Ramos (cell line): ENCODE measurements around the gene UMAD1.

Source experiments
- in situ Hi-C: fragments of 300-500 bp; cut with MboI; formaldehyde crosslinking; loops from one replicate; pipeline ENCODE4 v1.14.3; 2022; ENCODE audit warnings: low sequenced_read_pairs; ENCODE audit not compliant: unreplicated experiment

The UMAD1 gene

DNA sequence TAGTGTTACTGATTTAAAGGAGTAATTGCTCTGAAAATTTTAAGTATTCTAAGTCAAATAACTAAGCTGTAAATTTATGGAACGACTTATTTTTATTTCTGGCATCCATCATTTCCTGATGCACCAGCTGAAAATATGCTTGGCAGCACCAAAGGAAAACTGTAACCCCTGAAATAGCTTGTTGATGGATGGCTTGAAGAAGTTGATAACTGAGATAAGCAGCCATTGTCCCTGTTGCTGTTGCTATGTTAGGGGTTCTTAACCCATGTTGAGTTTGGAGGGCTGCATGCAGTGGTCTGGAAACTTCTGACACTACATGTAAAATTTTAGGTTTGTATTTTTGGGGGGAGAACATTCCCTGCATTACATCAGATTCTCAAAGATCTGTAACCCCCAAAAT lies 47.2 kb downstream of the UMAD1 start:
- in situ Hi-C loops, result no loop called here

GRCh38 chr7:7688310-7688709 lies 47.8 kb downstream of the UMAD1 start:
- in situ Hi-C loops, result no loop called here

DNA sequence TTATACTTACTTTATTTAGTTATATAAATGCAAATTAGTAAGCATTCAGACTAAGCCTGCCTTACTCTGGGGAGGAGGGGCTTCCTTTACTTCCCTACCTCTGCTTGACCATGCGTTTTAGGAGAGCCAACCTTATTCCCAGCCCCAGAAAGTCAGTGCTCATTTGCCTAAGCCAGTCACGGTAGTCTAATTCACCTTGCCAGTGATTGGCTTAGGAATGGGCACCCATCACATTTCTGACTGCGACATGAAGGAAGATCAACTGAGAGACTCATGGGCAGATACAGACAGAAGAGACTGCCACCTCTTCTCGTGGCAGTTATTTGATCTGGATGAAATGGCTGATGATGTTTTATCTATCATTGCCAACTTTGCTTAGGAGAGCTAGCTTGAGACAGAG lies 48.4 kb downstream of the UMAD1 start:
- in situ Hi-C loops, result no loop called here

GRCh38 chr7:7693881-7694280 lies 53.3 kb downstream of the UMAD1 start:
- in situ Hi-C loops, result no loop called here

DNA sequence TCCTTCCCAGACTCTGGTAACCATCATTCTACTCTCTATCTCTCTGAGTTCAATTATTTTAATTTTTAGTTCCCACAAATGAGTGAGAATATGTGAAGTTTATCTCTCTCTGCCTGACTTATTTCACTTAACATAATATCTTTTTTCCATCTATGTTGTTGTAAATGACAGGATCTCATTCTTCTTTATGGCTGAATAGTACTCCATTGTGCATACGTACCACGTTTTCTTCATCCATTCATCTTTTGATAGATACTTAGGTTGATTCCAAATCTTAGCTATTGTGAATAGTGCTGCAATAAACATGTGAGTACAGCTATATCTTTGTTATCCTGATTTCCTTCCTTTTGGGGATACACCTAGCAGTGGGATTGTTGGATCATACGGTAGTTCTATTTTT lies 54.0 kb downstream of the UMAD1 start:
- in situ Hi-C loops, result no loop called here

- in situ Hi-C loops, result no loop called here
Measured at GRCh38 chr7:7695111-7695817, 54.7 kb downstream of the UMAD1 start.

DNA sequence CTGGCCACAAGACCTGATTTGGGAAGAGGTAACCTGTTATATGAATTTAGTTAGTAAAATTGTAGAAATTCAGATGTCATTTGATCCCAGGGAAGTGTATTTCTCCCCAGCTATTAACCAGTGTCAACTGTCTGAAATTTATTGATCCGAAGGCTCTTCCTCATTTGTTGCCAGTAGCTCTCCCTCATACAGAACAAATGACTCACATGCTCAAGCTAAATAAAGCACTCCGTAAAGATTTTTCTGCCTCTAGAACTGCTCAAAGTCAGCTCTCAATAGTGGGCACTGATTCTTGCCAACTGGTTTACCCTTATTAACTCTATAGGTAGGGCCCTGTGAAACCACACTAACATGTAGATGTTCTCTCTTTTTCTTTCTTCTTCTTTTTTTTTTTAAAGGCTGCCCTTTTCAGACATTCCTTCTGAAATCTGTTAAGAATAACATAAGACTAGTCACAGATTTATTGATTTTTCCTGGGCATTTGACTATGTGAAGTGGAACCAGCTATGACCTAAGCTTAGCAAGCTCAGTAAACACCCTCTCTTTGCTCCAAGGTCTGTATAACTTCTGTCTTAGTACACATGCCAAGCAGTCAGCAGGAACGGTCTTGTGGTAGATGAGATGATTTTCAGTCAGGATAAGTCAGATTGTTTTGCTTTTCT lies 56.0 kb downstream of the UMAD1 start:
- in situ Hi-C loops, result no loop called here

DNA sequence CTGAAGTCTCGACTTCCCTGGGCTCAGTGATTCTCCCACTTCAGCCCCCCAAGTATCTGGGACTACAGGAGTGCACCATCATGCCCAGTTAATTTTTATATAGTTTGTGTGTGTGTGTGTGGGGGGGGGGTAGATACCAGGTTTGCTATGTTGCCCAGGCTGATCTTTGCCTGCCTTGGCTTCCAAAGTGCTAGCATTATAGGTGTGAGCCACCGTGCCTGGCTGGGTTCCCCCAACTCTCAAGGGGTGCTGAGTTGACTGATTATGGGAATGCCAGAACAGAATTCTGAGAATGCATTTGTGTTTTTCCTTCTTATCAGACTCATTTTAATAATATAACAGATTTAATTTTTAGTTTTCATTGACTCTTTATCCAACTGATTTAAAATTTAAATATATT lies 58.4 kb downstream of the UMAD1 start:
- in situ Hi-C loops, result no loop called here

DNA sequence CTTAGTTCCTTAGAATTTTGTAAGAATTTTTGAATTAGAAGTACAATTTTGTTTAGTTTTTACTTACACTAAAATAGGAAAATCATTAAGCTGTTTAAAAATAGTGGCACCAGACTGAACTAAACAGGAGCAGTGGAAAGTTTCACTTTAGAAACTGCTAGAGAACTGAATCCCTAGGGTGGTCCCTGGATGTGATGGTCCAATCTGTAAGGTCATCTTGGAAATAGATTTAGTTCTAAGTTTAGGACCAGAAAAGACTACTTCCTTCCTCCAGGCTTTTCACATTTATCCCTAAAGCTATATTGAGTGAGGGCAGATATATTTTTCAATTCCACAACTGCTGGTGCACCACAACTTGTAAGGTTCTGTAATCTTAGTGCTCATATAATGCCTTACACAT lies 58.8 kb downstream of the UMAD1 start:
- in situ Hi-C loops, result no loop called here

- in situ Hi-C loops, result no loop called here
Measured at GRCh38 chr7:7699970-7700369, 59.4 kb downstream of the UMAD1 start.

- in situ Hi-C loops, result no loop called here
Measured at GRCh38 chr7:7701527-7701926, 61.0 kb downstream of the UMAD1 start.

- in situ Hi-C loops, result no loop called here
Measured at GRCh38 chr7:7702826-7703225, 62.3 kb downstream of the UMAD1 start.

GRCh38 chr7:7703427-7703826 lies 62.9 kb downstream of the UMAD1 start:
- in situ Hi-C loops, result no loop called here

DNA sequence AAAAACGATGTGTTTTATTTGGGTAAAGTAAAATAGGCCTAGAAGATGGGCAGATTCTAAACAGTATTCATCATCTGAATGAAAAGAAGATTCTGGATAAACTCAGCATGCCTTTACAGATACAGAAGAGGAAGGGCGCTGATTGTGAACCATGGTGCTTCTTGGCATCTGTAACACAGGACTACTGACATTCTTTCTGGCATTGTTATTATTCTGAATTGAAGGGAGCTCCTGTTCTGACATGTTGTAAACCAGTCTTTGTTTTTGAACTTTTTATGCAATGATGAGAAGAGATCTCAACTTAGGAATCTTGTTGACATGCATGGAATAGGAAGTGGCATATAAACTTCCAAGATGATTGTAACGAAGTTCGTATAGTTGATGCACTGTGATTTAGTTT lies 64.3 kb downstream of the UMAD1 start:
- in situ Hi-C loops, result no loop called here

DNA sequence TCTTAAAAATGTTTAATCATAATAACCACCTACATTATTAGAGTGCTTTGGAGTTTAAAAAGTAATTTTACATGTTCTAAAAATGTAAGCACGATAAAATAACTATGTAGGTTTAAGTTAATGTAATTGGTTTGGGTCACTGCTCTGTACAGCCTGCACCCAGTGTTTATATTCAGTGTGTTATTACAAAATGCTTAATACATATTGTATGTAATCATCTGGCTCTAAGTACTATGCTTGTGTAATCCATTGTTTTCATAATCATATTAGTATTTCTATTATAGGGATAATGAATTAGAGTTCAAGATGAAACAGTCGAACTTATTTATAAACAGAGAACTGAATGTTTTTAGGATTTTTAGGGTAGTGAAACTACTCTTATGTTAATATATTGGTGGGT lies 64.8 kb downstream of the UMAD1 start:
- in situ Hi-C loops, result no loop called here

DNA sequence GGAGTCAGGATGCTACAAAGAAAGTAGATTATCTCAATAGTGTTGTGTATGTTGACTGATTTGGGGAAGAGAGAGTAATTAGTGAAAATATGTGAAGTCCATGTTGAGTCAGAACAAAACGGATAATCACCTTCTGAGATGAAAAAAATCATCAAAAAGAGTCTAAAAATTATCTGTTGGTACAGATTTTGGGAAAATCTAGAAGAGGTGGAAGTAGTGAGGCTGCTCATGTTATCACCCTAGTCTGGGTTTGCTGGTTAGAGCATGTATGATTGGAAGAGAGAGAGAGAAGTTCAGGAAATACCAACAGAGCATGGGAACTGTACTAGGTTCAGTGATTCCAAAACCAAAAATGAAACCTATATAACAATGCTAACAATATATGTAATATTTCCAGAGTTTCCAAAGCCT lies 65.6 kb downstream of the UMAD1 start:
- in situ Hi-C loops, result no loop called here

DNA sequence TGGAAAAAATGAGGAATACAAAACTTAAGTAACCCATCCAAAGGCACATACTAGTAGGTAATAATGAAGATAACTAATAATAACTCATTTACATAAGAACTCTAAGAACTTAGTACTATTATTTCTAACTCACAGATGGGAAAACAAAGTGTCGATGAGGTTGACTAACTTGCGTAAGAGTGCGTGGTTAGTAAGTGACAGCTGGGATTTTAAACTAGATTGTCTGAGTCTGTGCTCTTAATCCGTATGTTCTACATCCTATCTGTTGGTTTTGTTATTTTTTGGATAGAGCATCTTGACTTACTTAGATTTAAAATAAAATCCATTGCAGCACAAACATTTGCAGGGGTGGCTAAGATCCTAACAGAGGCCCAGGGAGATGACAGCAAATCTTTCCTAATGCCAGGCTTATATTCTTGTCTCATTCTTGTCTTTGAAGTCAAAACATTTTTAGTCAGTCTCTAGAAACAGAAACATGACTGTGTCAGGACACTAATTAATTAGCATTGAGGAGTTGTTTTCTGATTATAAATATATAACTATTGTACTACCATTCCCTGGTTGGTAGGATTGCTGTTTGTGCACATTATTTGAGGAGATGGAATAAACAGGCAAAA lies 66.1 kb downstream of the UMAD1 start:
- in situ Hi-C loops, result no loop called here

DNA sequence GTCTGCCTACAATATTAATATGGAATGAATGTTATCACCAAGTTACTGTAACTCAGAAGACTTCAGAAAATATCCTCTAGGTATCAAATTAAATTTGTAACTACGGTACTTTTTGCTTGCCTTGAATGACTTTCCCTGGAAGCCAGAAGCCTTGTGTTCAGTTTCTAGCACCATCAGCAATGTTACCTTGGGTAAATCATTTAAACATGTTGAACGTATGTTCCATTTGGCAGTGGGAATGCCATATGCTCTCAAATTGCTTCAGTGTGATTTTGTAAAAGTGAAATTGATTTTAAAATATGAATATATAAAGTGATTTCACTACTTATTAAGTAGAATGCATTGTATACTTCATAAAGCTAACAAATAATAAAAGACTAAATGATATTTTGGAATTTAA lies 66.7 kb downstream of the UMAD1 start:
- in situ Hi-C loops, result no loop called here

DNA sequence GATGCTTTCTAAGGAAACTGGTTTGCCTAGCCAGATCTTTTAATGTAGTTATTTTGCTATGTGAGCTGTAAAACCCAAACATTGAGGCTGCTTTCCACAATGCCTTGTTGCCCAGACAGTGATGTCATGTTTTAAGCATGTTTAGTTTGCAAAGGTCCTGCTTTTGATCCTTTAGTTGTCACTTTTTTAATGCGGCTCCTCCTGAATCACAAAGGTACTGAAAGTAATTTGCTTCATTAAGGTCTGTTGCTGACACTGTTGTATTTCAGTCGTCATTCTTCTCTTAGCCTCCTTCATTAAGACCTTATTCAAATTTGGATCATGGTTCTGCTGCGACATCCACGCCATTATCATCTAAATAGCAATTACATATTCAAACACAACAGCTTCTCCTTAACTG lies 67.3 kb downstream of the UMAD1 start:
- in situ Hi-C loops, result no loop called here

GRCh38 chr7:7709291-7709690 lies 68.7 kb downstream of the UMAD1 start:
- in situ Hi-C loops, result no loop called here

DNA sequence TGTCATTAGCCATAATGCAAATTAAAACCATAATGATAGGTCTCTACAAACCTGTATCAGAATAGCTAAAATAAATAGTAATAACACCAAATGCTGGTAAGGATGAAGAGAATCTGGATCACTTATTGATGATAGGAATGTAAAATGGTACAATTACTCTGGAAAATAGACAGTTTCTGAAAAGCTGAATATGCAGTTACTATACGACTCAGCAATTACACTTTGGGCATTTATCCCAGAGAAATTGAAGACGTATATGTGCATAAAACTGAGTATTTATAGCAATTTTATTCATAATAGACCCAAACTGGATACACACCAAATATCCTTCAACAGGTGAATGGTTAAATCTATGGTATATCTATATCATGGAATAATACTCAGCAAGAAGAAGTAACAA lies 69.9 kb downstream of the UMAD1 start:
- in situ Hi-C loops, result no loop called here

DNA sequence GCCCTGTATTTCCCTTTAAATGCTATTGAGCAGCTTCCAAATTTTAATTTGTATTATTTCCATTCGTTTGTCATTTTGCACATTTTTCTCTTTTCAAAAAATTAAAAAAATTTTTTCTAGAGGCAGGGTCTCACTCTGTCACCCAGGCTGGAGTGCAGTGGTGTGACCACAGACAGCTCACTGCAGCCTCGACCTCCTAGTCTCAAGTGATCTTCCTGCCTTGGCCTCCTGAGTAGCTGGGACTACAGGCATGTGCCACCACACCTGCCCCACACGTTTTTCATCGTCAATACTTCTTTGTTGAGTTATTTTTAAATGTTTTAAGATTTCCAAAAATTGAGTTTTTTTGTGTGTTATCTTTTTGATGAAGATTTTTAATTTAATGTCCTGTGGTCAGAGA lies 73.2 kb downstream of the UMAD1 start:
- in situ Hi-C loops, result no loop called here
